G401.6 (cell line): ENCODE results near the gene SLC5A10.
"Not testable (repeated sequence)": the region's sequence is repeated elsewhere in the genome, so short reads cannot be mapped to it uniquely, and the experiment has no call there.

ENCODE experiments used
- FAIRE-seq: peaks from 2 replicates; lab custom pipeline; 2012; peaks lifted over from hg19 to GRCh38; lab: Jason Lieb, UNC

The SLC5A10 gene

GRCh38 chr17:18947866-18948265 lies 4.1 kb upstream of the SLC5A10 start:
- no peak for FAIRE-seq

- no peak for FAIRE-seq
These were observed 3.4 kb upstream of the SLC5A10 start for GRCh38 chr17:18948476-18949006.

GRCh38 chr17:18949566-18949965 lies 2.4 kb upstream of the SLC5A10 start:
- no peak for FAIRE-seq

GRCh38 chr17:18950346-18950745 lies 1.6 kb upstream of the SLC5A10 start:
- FAIRE-seq: no peak

- no peak for FAIRE-seq
These were observed 740 bp upstream of the SLC5A10 start for GRCh38 chr17:18950944-18951905.

- no peak for FAIRE-seq
These were observed 1.3 kb downstream of the SLC5A10 start for GRCh38 chr17:18953231-18953728.

GRCh38 chr17:18954321-18954720 lies 2.4 kb downstream of the SLC5A10 start:
- no peak for FAIRE-seq

GRCh38 chr17:18955009-18955408 lies 3.0 kb downstream of the SLC5A10 start:
- no peak for FAIRE-seq

GRCh38 chr17:18956021-18956420 lies 4.1 kb downstream of the SLC5A10 start:
- FAIRE-seq: not testable (repeated sequence)

- no peak for FAIRE-seq
These were observed 4.6 kb downstream of the SLC5A10 start for GRCh38 chr17:18956581-18956980.

GRCh38 chr17:18957831-18958230 lies 5.9 kb downstream of the SLC5A10 start:
- FAIRE-seq: no peak

GRCh38 chr17:18958611-18959010 lies 6.6 kb downstream of the SLC5A10 start:
- FAIRE-seq: no peak

- FAIRE-seq: no peak
These were observed 7.3 kb downstream of the SLC5A10 start for GRCh38 chr17:18959071-18959844.

GRCh38 chr17:18959845-18960240 lies 7.9 kb downstream of the SLC5A10 start:
- no peak for FAIRE-seq

- no peak for FAIRE-seq
These were observed 8.3 kb downstream of the SLC5A10 start for GRCh38 chr17:18960241-18960665.

- FAIRE-seq: no peak
These were observed 9.0 kb downstream of the SLC5A10 start for GRCh38 chr17:18960803-18961511.

GRCh38 chr17:18961634-18962493 lies 9.9 kb downstream of the SLC5A10 start:
- no peak for FAIRE-seq

GRCh38 chr17:18962494-18962815 lies 10.5 kb downstream of the SLC5A10 start:
- no peak for FAIRE-seq

- no peak for FAIRE-seq
These were observed 11.4 kb downstream of the SLC5A10 start for GRCh38 chr17:18963126-18964017.

- FAIRE-seq: no peak
These were observed 12.0 kb downstream of the SLC5A10 start for GRCh38 chr17:18964018-18964351.
